HepG2 (cell line): ENCODE measurements around the gene LDLRAD3. TPM values are rescaled to one million over a fixed set of nuclear protein-coding genes. Genes with fewer than 3 reads are reported as not detected.

ENCODE experiments used
- ATAC-seq: fragments of 200-7000 bp; cut with Tn5 transposase; 3 replicates; pipeline ENCODE4 v1.9.1; 2020; ENCODE audit warnings: mild to moderate bottlenecking, moderate library complexity
- BruUV-seq: library from RNA; stranded (reverse); fragments of 400-500 nt; replicated peaks from 2 replicates; lab custom pipeline; 2021; lab: Mats Ljungman, UMichigan
- CTCF ChIA-PET: fragments of 300-600 bp; formaldehyde crosslinking; extraction: SDS; loops from one replicate; lab custom pipeline; 2021; ENCODE audit warnings: low total read pairs, inconsistent platforms, low intra/inter-chr PET ratio; lab: Yijun Ruan, JAX
- POLR2A ChIA-PET: fragments of 350-600 bp; sonication (Branson Sonifier 250); formaldehyde crosslinking; loops from one replicate; lab custom pipeline; 2020; ENCODE audit warnings: antibody characterized with exemption, inconsistent platforms; lab: Yijun Ruan, JAX
- DNase-seq: peaks from one replicate; pipeline ENCODE4 v3.0.0-alpha.2; 2015; ENCODE audit warnings: low spot score
- FAIRE-seq: peaks from 3 replicates; lab custom pipeline; 2011; peaks lifted over from hg19 to GRCh38; lab: Jason Lieb, UNC
- H2AFZ ChIP-seq: one replicate; pipeline ENCODE4 v1.6.1; 2011; ENCODE audit warnings: low read length, inconsistent platforms
- H3K27ac ChIP-seq: fragments of 300-600 bp; 3 replicates; pipeline ENCODE4 v1.8.0; 2011; ENCODE audit warnings: mixed run types, mild to moderate bottlenecking, mixed read lengths, low read length, inconsistent platforms; ENCODE audit not compliant: insufficient read depth; ENCODE audit errors: extremely low read length
- H3K27me3 ChIP-seq, 2 experiments: fragments of 200-600 bp in 1 of 2; 2 replicates in 1 of 2; 3 replicates in 1 of 2; pipeline versions ENCODE4 v1.6.0 to v1.8.0; 2011; ENCODE audit warnings: low read length in 2 of 2, mild to moderate bottlenecking in 2 of 2, moderate library complexity in 2 of 2, inconsistent platforms in 1 of 2; ENCODE audit not compliant: insufficient read depth in 2 of 2, control insufficient read depth in 1 of 2
- H3K36me3 ChIP-seq, 2 experiments: fragments of 200-600 bp in 1 of 2; replicated peaks in 1 of 2; 2 replicates in 1 of 2; 3 replicates in 1 of 2; pipeline versions ENCODE4 v1.5.1 to v1.8.0; 2011; ENCODE audit warnings: low read length in 2 of 2, inconsistent platforms in 1 of 2; ENCODE audit not compliant: insufficient read depth in 2 of 2, control insufficient read depth in 1 of 2
- H3K4me1 ChIP-seq: 2 replicates; pipeline ENCODE4 v1.5.1; 2012; ENCODE audit warnings: low read length, inconsistent platforms; ENCODE audit not compliant: insufficient read depth
- H3K4me2 ChIP-seq: 2 replicates; pipeline ENCODE4 v1.6.0; 2011; ENCODE audit warnings: low read depth, low read length, inconsistent platforms
- H3K4me3 ChIP-seq, 3 experiments: fragments of 200-600 bp in 1 of 3; sonication (generic), shearing (Covaris generic) in 1 of 3; replicated peaks in 1 of 3; 2 replicates each; pipeline ENCODE4 v1.5.1; 2011 to 2016; ENCODE audit warnings: low read length in 3 of 3, inconsistent platforms in 2 of 3, low read depth in 2 of 3, mild to moderate bottlenecking in 2 of 3, control low read depth in 1 of 3, mixed read lengths in 1 of 3; ENCODE audit not compliant: insufficient read depth in 1 of 3
- H3K79me2 ChIP-seq: one replicate; pipeline ENCODE4 v1.6.1; 2011; ENCODE audit warnings: low read length, inconsistent platforms; ENCODE audit not compliant: insufficient read depth
- H3K9ac ChIP-seq: 2 replicates; pipeline ENCODE4 v1.6.0; 2011; ENCODE audit warnings: mild to moderate bottlenecking, low read depth, low read length, inconsistent platforms; ENCODE audit not compliant: insufficient read depth
- H3K9me3 ChIP-seq: 2 replicates; pipeline ENCODE4 v1.5.1; 2012; ENCODE audit warnings: mild to moderate bottlenecking, low read length
- H4K20me1 ChIP-seq: 2 replicates; pipeline ENCODE4 v1.6.0; 2011; ENCODE audit warnings: inconsistent platforms, mild to moderate bottlenecking, low read length, moderate library complexity; ENCODE audit not compliant: insufficient read depth
- CBFB ChIP-seq: sonication (generic); formaldehyde crosslinking; IDR thresholded peaks from 2 replicates; pipeline ENCODE4 v1.4.0; 2020; ENCODE audit warnings: missing genetic modification reagents
- ELF4 ChIP-seq: sonication (generic); formaldehyde crosslinking; IDR thresholded peaks from 2 replicates; pipeline ENCODE4 v1.5.0; 2020; ENCODE audit warnings: missing genetic modification reagents, mild to moderate bottlenecking, moderate library complexity, borderline replicate concordance
- IRF1 ChIP-seq: sonication (generic); formaldehyde crosslinking; IDR thresholded peaks from 2 replicates; pipeline ENCODE4 v1.4.0; 2020; ENCODE audit warnings: low read depth, mild to moderate bottlenecking, missing genetic modification reagents
- PCBP2 ChIP-seq: fragments of 200-400 bp; formaldehyde crosslinking; optimal IDR thresholded peaks from 2 replicates; pipeline ENCODE3; 2018; ENCODE audit warnings: low read length, low read depth; ENCODE audit not compliant: poor library complexity, severe bottlenecking
- RNF219 ChIP-seq: sonication (generic); formaldehyde crosslinking; IDR thresholded peaks from 2 replicates; pipeline ENCODE4 v1.5.0; 2020; ENCODE audit warnings: mild to moderate bottlenecking, missing genetic modification reagents
- SRF ChIP-seq: IDR thresholded peaks from 2 replicates; pipeline ENCODE4 v1.6.1; 2011; ENCODE audit warnings: mild to moderate bottlenecking, low read depth, low read length, moderate library complexity
- SRSF1 ChIP-seq: fragments of 200-400 bp; formaldehyde crosslinking; optimal IDR thresholded peaks from 2 replicates; pipeline ENCODE3; 2017; ENCODE audit warnings: mild to moderate bottlenecking, low read depth, low read length, moderate library complexity
- ZBTB37 ChIP-seq: sonication (generic); formaldehyde crosslinking; IDR thresholded peaks from 2 replicates; pipeline ENCODE4 v1.4.0; 2020; ENCODE audit warnings: mild to moderate bottlenecking, missing genetic modification reagents
- ZNF24 ChIP-seq: fragments of 450-650 bp; IDR thresholded peaks from 2 replicates; pipeline ENCODE4 v1.6.1; 2017; ENCODE audit warnings: antibody characterized with exemption, mild to moderate bottlenecking
- ZNF367 ChIP-seq: sonication (generic); formaldehyde crosslinking; IDR thresholded peaks from 2 replicates; pipeline ENCODE4 v1.4.0; 2020; ENCODE audit warnings: missing genetic modification reagents, borderline replicate concordance
- ZNF382 ChIP-seq: sonication (generic); formaldehyde crosslinking; IDR thresholded peaks from 2 replicates; pipeline ENCODE4 v1.5.0; 2020; ENCODE audit warnings: missing genetic modification reagents, mild to moderate bottlenecking, borderline replicate concordance
- ZNF547 ChIP-seq: sonication (generic); formaldehyde crosslinking; IDR thresholded peaks from 2 replicates; pipeline ENCODE4 v1.5.1; 2020; ENCODE audit warnings: mild to moderate bottlenecking, missing genetic modification reagents
- ZNF567 ChIP-seq: sonication (generic); formaldehyde crosslinking; IDR thresholded peaks from 2 replicates; pipeline ENCODE4 v1.8.1; 2023; ENCODE audit warnings: mild to moderate bottlenecking, missing genetic modification reagents, borderline replicate concordance
- ZNF598 ChIP-seq: sonication (generic); formaldehyde crosslinking; IDR thresholded peaks from 2 replicates; pipeline ENCODE4 v1.5.1; 2020; ENCODE audit warnings: mild to moderate bottlenecking, missing genetic modification reagents, borderline replicate concordance
- WGBS: methylation state at CpG from one replicate; pipeline ENCODE4 v1.1.6; 2017; ENCODE audit warnings: low lambda C conversion rate; 5-methylcytosine and 5-hydroxymethylcytosine counted together
- in situ Hi-C: cut with HindIII; loops from 2 replicates; pipeline ENCODE4 v1.10.0; 2017; ENCODE audit warnings: low pct_unique_long_range_greater_than_20kb; ENCODE audit not compliant: extremely low pct_ligation_motif_present
- intact Hi-C: fragments of 100-400 bp; cut with micrococcal nuclease; formaldehyde crosslinking; loops from one replicate; pipeline ENCODE4 v1.10.0; 2022; ENCODE audit not compliant: unreplicated experiment
- polyA plus RNA-seq, 8 experiments: library from polyadenylated mRNA; depleted of rRNA in 3 of 8; stranded (reverse) in 7 of 8; unstranded in 1 of 8; fragments of >200 nt; fragmentation: Illumina TruSeq in 4 of 8; extraction: Trizol in 4 of 8; gene quantifications; 2 replicates each; pipeline versions ENCODE4 v1.2.1 to v1.2.3, GENCODE V29; 2011 to 2016; ENCODE audit warnings: low read depth in 4 of 8, missing spikeins in 1 of 8, mixed read lengths in 1 of 8; ENCODE audit not compliant: insufficient read depth in 1 of 8
- total RNA-seq, 5 experiments: library from RNA; depleted of rRNA; stranded (reverse); fragments of >200 nt; fragmentation: Illumina TruSeq; extraction: Trizol; gene quantifications; 2 replicates each; pipeline ENCODE4 v1.2.3, GENCODE V29; 2016; ENCODE audit warnings: low read depth in 1 of 5
- TF ChIP-seq, protein P1 (sequence below): sonication (generic); formaldehyde crosslinking; IDR thresholded peaks from 2 replicates; pipeline ENCODE4 v1.5.0; 2020; ENCODE audit warnings: mild to moderate bottlenecking, low read depth, missing genetic modification reagents, borderline replicate concordance
- TF ChIP-seq, protein P2 (sequence below): sonication (generic); formaldehyde crosslinking; IDR thresholded peaks from 2 replicates; pipeline ENCODE4 v1.5.0; 2020; ENCODE audit warnings: mild to moderate bottlenecking, missing genetic modification reagents

LDLRAD3 gene
- total and polyA plus RNA-seq, 2 of the 13 experiments (the other 11 are each of a cell fraction or from before 2014, with no cell fraction given), result 0.50 to 0.60 TPM

DNA sequence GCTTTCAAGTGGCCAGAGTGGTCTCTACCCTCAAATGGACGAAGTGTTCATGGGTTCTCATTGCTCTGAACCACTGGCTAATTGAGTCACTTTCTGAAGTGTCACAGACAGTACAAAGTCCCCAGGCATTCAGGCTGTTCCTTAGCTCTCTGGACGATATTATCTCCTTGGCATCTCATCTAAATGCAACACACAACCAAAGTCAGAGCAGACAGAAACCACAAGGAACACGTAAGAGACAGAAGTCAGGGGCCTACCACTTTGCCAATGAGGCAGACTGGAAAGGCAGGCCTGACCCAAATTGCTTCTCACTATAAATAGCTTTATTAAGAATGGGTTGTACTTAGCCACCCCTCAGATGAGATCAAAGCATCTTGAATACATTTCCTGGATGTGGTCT lies 29.0 kb upstream of the LDLRAD3 start:
- Histone ChIP-seq H3K79me2 (no peaks in the 10 kb centered on the region), H3K9me3 (no peaks in the 10 kb centered on the region), H3K4me2 (no peak overlapping the region), H4K20me1 (no peaks in the 10 kb centered on the region), H3K4me1 (no peaks in the 10 kb centered on the region), H3K9ac (no peak overlapping the region), H3K4me3 (no peak overlapping the region), H3K36me3 (no peaks in the 10 kb centered on the region), H3K27me3 (peaks cover 0 to 7% of the 10 kb centered on the region in 2 experiments; a peak in 1 of 5 replicates), H3K27ac (no peak overlapping the region), H2AFZ (no peak overlapping the region)
- FAIRE-seq, result no peak
- CTCF ChIA-PET, result no interaction called here
- POLR2A ChIA-PET, result no interaction called here
- in situ Hi-C loops, result no loop called here
- ATAC-seq, result no peak
- no peak for DNase-seq
- intact Hi-C loops, result no loop called here
- WGBS, result 0% methylated on average over 3 of the region's 3 CpGs
- no TSS peak for BruUV-seq
- TF ChIP-seq IRF1 (CRISPR knock-in tag) (no peak), ZNF382 (CRISPR knock-in tag) (no peak), ZNF367 (CRISPR knock-in tag) (no peak), ZNF547 (CRISPR knock-in tag) (no peak), ELF4 (CRISPR knock-in tag) (no peak), ZBTB37 (CRISPR knock-in tag) (no peak), PCBP2 (no peak), CBFB (CRISPR knock-in tag) (no peak), ZNF598 (CRISPR knock-in tag) (no peak), ZNF567 (CRISPR knock-in tag) (no peak), SRF (no peak), SRSF1 (no peak), ZNF24 (no peak), RNF219 (CRISPR knock-in tag) (no peak)
- TF ChIP-seq, protein P1, sequence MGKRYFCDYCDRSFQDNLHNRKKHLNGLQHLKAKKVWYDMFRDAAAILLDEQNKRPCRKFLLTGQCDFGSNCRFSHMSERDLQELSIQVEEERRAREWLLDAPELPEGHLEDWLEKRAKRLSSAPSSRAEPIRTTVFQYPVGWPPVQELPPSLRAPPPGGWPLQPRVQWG, result no peak
- TF ChIP-seq, protein P2, sequence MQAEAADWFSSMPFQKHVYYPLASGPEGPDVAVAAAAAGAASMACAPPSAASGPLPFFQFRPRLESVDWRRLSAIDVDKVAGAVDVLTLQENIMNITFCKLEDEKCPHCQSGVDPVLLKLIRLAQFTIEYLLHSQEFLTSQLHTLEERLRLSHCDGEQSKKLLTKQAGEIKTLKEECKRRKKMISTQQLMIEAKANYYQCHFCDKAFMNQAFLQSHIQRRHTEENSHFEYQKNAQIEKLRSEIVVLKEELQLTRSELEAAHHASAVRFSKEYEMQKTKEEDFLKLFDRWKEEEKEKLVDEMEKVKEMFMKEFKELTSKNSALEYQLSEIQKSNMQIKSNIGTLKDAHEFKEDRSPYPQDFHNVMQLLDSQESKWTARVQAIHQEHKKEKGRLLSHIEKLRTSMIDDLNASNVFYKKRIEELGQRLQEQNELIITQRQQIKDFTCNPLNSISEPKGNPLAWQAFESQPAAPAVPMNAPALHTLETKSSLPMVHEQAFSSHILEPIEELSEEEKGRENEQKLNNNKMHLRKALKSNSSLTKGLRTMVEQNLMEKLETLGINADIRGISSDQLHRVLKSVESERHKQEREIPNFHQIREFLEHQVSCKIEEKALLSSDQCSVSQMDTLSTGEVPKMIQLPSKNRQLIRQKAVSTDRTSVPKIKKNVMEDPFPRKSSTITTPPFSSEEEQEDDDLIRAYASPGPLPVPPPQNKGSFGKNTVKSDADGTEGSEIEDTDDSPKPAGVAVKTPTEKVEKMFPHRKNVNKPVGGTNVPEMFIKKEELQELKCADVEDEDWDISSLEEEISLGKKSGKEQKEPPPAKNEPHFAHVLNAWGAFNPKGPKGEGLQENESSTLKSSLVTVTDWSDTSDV (CRISPR knock-in tag), result no peak
